ENCODE data around the gene MPG.

DNA sequence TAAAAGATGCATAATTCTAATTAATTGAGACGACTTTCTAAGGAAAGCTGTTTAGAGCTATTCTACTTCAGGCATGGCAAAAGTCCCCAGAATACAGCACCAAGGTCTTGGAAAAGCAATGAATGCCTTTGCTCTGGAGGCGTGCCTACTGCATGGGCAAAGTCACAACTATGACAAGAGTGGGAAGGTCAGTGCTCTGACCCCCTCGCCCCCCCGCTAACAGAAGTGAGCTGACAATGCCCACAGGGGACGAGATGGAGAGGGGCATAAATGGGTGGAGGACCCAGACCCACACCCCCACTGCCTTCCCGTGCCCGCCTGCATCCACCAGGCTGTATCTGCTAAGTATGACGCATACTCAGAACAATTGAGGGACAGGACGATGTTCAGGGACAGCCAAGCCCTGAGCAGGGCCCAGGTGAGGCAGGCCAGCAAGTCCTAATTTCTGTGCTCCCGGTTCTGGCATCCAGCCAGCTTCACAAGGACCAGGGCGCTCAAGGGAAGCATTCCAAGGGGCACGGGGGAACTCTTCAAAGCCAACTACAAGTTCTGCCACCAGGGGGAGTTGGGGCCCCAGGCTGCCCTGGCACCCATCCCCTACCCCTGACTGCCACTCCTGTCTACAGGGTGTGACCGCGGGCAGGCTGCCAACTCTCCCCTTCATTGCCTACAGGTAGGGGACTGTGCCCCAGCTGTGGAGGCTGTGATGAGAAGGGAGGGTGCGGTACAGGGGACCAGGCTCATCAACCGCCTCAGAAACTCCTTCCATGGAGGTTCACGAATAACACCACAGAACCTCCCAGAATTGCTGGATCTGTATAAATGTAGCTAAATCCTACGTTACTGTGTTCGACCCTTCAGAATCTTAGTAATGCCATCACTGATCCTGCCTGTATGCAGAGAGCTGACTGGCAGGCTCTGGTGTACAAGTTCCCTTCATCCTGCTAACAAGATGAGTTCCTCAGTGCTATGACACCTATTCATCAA, 39.6 kb downstream of the MPG start:
- TF ChIP-seq, protein P1, sequence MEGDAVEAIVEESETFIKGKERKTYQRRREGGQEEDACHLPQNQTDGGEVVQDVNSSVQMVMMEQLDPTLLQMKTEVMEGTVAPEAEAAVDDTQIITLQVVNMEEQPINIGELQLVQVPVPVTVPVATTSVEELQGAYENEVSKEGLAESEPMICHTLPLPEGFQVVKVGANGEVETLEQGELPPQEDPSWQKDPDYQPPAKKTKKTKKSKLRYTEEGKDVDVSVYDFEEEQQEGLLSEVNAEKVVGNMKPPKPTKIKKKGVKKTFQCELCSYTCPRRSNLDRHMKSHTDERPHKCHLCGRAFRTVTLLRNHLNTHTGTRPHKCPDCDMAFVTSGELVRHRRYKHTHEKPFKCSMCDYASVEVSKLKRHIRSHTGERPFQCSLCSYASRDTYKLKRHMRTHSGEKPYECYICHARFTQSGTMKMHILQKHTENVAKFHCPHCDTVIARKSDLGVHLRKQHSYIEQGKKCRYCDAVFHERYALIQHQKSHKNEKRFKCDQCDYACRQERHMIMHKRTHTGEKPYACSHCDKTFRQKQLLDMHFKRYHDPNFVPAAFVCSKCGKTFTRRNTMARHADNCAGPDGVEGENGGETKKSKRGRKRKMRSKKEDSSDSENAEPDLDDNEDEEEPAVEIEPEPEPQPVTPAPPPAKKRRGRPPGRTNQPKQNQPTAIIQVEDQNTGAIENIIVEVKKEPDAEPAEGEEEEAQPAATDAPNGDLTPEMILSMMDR (IDR thresholded peaks at IDR 0.05; ENCODE audit: borderline replicate concordance, extremely low read depth, low read length, poor library complexity, severe bottlenecking) = peak; percentile 78
- no peak for TF ChIP-seq EZH2 (IDR thresholded peaks at IDR 0.05; ENCODE audit: borderline replicate concordance, low read depth, low read length, severe bottlenecking)
